HCT116 (cell line): ENCODE data around the gene NECAB2.

Experiments used
- JUND ChIP-seq: IDR thresholded peaks from 2 replicates; pipeline ENCODE4 v1.6.1; 2012
- POLR2A ChIP-seq: IDR thresholded peaks from 2 replicates; pipeline ENCODE4 v1.7.0; 2011; ENCODE audit warnings: borderline replicate concordance; ENCODE audit not compliant: insufficient read depth, insufficient read length; ENCODE audit errors: extremely low read depth
- POLR2AphosphoS5 ChIP-seq: IDR thresholded peaks from 2 replicates; pipeline ENCODE4 v1.6.1; 2011; ENCODE audit warnings: mild to moderate bottlenecking, low read depth, low read length, moderate library complexity
- SIN3A ChIP-seq: IDR thresholded peaks from 2 replicates; pipeline ENCODE4 v1.6.1; 2012; ENCODE audit warnings: low read depth
- YY1 ChIP-seq: IDR thresholded peaks from 2 replicates; pipeline ENCODE4 v1.6.1; 2011; ENCODE audit warnings: low read length, low read depth, moderate library complexity, mild to moderate bottlenecking; ENCODE audit not compliant: insufficient replicate concordance; ENCODE audit errors: extremely low read depth
- TF ChIP-seq, protein P1 (sequence below), 3 experiments: fragments of 200-600 bp in 1 of 3; sonication (generic) in 1 of 3; IDR thresholded peaks in 2 of 3; conservative IDR thresholded peaks in 1 of 3; 2 replicates each; pipeline ENCODE4 v1.5.1; 2012 to 2017; ENCODE audit warnings: low read depth in 2 of 3, low read length in 2 of 3, antibody characterized with exemption in 1 of 3, borderline replicate concordance in 1 of 3, control low read depth in 1 of 3, mild to moderate bottlenecking in 1 of 3, mixed read lengths in 1 of 3, mixed run types in 1 of 3, moderate library complexity in 1 of 3; ENCODE audit not compliant: insufficient read depth in 1 of 3
- TF ChIP-seq, protein P2 (sequence below): IDR thresholded peaks from 2 replicates; pipeline ENCODE4 v1.6.1; 2012

DNA sequence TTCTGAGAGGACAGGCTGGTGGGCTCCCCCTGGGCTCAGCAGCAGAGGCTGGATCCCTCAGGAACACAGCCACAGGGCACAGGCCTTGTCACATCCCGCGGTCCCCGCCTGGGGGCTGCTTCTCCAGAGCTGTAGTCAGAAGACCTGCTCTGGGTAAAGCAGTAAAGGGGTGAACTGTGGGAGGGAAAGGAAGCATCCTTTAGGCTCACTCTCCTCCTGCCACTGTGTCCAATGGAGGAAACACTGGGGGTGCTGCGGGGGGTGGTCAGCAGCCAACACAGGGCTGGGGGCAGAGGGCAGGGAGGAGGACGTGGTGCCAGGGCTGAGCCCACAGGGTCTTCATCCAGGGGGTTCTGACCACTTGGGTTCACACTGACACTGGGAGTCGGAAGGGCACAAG is 79.6 kb downstream of the NECAB2 start:
- TF ChIP-seq, protein P1, sequence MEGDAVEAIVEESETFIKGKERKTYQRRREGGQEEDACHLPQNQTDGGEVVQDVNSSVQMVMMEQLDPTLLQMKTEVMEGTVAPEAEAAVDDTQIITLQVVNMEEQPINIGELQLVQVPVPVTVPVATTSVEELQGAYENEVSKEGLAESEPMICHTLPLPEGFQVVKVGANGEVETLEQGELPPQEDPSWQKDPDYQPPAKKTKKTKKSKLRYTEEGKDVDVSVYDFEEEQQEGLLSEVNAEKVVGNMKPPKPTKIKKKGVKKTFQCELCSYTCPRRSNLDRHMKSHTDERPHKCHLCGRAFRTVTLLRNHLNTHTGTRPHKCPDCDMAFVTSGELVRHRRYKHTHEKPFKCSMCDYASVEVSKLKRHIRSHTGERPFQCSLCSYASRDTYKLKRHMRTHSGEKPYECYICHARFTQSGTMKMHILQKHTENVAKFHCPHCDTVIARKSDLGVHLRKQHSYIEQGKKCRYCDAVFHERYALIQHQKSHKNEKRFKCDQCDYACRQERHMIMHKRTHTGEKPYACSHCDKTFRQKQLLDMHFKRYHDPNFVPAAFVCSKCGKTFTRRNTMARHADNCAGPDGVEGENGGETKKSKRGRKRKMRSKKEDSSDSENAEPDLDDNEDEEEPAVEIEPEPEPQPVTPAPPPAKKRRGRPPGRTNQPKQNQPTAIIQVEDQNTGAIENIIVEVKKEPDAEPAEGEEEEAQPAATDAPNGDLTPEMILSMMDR (IDR thresholded peaks at IDR 0.05 in 2 of 3, conservative IDR thresholded peaks at IDR 0.05 in 1 of 3; ENCODE audit: borderline replicate concordance in 1 of 3, insufficient read depth in 1 of 3, low read depth in 2 of 3, low read length in 2 of 3), result no peak
- TF ChIP-seq, protein P2, sequence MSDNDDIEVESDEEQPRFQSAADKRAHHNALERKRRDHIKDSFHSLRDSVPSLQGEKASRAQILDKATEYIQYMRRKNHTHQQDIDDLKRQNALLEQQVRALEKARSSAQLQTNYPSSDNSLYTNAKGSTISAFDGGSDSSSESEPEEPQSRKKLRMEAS, result no peak
- TF ChIP-seq POLR2A, result no peak
- TF ChIP-seq SIN3A, result no peak
- TF ChIP-seq JUND, result no peak
- no peak for TF ChIP-seq POLR2AphosphoS5
- no peak for TF ChIP-seq YY1
